ENCODE results near the gene ULK1.
A peak's percentile ranks its signal among the peaks of the same experiment; 100 is the strongest.

Gene ULK1

DNA sequence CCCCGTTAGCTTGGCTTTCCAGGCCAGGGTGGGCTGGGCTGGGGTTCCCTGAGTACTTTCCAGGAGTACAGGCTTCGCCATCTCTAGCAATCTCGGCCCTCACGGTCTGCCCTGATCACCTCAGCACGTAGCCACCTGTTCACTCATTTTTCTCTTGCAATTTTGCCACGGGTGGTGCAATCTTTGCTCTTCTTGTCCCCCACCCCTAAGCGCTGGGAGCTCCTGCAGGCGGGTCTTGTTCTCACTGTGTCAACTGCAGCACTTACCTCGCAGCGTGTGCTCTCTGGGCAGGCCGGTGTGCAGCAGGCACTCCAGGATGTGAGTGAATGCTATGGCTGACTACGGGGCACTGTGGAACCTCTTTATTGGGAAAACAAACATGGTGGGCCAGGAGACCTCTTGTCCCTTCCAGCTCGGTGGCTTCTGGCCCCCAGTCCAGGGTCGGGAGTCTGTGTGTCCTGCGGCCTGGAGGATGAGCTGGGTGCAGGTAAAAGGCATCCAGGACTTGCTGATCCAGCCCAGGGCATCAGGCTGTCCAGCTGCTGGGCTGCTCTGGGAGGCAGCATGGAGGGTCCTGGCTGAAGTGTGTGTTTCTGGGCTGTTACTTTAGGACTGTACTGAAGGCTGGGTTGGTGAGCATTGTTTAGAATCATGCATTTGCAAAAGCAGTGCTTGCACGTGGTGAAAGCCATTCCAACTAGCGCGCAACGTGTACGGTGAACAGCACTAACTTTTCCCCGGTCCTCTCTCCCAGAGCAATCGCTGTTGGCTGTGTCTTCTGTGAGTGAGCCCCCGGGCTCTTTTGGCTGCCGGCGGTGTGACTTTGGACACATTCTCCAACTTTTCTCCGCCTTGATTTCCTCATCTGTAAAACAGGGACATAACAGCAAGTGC, 1.5 kb upstream of the ULK1 start:
- DNase-seq, result no peak

DNA sequence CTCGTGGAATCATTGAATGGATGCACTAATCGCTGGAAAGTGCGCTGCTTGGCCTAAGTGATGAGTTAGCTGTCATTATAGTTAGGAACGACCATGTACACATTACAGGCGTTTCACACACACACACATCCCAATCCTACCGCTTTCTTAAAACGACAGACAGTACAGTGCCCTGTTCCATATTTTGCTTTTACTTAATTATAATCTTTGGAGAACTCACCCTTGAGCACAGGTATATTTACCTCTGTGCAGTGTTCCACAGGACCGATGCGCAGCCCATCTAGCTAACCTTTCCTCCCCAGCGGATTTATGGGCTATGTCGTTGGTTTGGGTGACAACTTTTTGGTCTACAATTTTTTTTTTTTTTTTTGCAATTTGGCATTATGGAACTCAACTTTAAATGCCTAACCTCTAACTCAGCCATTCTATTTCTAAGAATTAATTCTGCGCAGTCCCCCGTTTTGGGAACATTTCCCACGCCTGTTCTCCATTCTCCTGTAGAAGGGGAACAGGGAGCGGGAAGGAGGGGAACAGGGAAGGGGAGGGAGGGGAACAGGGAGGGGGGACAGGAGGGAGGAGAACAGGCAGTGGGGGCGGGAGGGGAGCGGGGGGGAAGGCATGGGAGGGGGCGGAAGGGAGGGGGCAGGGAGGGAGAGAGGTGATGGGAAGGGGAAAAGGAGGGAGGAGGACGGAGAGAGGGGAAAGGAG, 663 bp upstream of the ULK1 start:
- no peak for DNase-seq

DNA sequence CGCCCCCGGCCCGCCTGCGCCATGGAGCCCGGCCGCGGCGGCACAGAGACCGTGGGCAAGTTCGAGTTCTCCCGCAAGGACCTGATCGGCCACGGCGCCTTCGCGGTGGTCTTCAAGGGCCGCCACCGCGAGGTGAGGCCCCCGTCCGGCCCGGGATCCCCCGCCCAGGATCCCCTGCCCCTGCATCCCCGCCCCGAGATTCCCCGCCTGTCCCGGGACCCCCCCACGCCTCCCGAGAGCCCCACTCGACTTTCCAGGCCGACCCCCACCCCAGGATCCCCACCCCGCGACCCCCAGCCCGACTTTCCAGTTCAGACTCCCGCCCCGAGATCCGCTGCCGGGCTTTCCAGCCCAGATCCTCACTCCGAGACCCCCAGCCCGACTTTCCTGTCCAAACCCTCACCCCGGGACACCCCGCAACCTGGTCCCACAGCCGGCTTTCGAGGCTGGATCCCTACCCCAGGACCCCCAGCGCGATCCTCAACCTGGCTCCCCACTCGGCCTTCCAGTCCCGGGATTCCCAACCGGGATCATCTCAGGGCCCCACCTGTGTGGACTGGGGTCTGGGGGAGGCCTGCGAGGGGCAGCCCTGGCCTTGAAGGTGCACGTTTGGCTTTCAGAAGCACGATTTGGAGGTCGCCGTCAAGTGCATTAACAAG, 688 bp downstream of the ULK1 start:
- no peak for DNase-seq

DNA sequence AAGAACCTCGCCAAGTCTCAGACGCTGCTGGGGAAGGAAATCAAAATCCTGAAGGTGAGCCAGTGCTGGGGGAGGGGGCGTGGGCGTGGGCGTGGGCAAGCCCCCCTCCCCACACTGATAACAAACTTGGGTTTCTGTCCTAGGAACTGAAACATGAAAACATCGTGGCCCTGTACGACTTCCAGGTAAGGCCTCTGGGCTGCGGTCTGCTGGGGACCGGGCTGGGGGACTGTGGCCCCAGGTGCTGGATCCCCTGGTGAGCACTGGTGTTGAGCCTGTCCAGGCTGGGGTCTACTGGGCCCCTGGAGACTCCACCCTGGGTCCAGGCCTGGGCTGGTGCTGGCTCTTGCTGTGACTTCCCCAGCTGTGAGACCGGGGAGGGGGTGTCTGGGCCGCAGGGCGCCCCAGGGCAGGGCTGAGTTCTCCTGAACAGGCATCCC, 1.2 kb downstream of the ULK1 start:
- no peak for DNase-seq

DNA sequence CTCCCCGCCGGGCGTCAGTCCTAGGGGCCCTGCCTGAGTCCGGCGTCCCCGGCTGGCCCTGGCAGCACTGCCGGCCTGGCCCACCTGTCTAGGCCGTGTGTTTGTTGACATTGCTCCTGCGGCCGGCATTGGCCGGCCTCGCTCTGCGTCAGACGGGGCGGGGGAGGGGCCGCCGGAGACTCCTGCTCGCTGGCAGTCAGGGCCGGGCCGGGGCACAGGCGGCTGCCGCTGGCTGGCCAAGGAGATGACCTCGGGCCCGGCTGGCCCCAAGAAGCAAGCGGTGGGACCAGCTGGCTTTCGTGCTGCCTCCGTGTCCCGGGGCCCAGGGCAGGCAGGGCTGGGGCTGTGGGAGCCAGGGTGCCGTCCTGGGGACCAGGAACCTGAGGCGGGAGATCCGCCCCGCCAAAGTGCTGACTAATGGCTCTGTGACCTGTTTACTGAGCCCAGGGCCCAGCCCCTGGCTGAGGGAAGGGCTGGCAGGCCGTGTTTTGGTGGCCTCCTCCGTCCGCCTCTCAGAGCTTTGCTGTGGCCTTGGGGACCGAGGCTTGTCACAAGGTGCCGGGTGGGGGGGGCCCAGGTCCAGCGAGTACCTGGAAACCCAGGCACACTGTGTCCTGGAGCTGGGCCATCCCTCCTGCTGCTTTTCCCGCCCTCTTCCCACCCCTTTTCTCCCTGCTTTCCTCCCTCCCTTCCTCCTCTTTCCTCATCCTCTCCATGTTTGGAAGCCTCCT, 1.8 kb downstream of the ULK1 start:
- DNase-seq, result peak; percentile 88 to 97

DNA sequence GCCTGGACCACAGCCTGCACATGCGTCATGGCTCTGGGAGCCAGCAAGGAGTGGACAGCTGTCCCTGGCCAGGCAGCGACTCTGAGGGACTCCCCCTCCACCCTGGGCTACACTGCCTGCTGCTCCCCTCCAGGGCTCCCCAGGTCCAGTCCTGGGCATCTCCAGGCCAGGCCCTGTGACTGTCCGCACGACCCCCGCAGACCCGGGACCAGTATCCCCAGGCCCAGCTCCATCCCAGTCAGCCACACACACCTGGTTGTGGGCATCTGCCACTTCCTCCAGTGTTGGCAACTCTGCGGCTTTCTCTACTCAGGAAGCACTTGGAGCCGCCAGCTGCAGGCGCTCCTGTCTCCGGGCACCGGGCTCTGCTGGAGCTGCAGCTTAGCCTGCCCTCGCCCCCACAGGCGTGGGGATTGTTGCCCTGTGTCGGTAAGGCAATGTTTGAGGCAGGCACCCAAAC, 2.4 kb downstream of the ULK1 start:
- peak; percentile 36 to 64 for DNase-seq

GRCh38 chr12:131897276-131897675, 2.9 kb downstream of the ULK1 start:
- DNase-seq, result no peak

DNA sequence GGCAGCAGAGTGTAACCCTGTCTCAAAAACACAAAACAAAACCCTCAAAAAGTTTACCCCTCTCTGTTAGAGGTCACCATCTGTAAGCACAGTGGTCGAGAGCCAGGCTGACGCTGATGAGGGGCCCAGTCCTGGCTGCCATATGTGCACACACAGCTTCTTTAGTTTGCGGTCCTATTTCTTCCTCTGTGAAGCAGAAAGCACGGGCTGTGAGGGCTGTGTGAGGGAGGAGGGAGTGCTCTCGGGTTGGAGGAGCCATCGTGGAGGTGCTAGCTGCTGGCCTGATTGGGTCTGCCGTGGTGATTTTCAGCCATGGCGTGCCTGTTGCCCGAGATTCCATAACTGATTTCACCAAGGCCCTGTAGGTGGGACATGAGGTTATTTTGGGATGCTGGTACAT, 3.5 kb downstream of the ULK1 start:
- no peak for DNase-seq

- DNase-seq, result peak in 1 of 2 experiments; percentile 33
Observed at GRCh38 chr12:131900397-131900796, 6.0 kb downstream of the ULK1 start.

DNA sequence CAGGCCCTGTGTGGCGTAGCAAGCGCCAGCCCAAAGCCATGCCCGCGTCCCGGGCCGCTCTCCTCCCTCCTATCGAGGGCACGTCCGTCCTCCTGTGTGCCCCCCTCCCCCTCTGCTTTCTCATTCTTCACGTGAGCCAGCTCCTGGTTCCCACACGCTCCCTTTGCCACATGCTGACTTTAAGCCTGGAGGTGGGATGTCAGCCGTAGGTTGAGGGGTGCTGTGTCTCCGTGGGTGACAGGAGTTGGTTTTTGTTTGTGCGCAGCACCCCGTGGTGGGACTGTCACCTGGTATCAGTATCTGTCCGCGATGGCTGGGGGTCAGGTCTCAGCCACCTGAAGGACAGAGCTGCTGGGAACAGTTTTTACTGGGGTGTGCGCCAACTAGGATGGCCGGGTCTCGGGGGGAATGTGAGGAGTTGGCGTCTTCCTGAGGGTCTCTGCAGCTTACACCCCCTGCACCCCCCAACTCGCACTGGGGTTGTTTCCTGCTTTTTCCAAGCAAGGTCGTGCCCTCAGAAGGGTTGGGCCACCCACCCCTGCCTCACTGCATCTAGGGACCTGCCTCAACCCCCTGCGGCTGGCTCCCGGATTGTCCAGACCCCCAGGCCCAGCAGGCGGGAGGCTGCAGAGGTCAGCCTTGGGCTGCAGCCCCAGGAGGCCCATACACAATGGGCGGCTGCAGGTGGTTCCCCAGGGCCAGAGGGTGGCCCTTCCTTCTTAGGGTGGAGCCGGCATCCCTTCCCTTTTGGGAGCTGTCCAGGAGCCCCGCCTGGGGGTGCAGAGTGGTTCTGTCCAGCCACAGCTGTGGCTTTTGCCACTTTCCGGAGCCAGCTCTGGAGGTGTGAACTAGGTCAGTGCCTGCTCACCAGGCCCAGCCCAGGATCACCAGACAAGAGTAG, 7.3 kb downstream of the ULK1 start:
- no peak for DNase-seq

DNA sequence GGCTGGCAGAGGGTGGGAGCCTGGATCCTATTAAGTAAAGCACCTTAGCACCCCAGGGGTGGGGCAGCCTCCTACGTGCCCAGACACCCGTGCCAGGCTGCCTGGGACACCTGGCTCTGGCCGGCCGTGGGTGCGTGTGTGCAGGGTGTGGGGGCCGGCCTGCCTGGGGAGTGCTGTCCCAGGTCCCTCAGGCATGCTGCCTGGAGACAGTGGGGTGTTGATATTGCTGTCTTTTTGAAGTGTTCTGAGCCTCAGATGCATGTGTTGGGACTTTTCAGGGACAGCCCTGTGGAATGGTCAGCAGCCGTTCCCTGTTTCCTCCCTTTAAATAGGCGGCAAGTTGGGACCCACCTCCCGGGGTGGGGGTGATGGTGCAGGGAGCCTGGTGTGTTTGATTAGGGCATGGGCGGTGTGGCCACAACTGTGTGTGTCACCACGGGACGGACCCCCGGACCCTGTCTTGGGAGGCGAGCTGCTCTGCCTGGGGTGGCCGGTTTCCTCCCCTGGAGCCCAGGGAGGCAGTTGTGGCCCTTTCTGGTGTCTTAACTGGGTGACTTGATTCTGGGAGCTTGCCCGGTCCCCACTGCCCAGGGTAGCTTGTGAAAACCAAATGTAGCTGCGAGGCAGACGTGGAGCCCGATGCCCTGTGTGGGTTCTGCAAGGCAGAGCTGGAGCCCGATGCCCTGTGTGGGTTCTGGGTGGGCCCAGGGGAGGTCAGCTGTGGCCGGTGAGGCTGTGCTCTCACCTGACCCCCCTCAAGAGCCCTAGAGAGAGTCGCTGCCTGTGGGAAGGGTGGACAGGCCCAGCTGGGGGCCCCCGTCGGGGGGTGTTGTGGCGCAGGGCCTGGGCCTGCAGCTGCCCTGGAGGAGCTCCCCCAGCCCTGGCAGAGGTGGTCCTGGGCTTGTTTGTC, 8.2 kb downstream of the ULK1 start:
- no peak for DNase-seq

- no peak for DNase-seq
Observed at GRCh38 chr12:131903270-131904255, 9.1 kb downstream of the ULK1 start.

GRCh38 chr12:131904346-131904745, 9.9 kb downstream of the ULK1 start:
- DNase-seq, result no peak

- DNase-seq, result no peak
Observed at GRCh38 chr12:131905081-131905629, 10.7 kb downstream of the ULK1 start.

DNA sequence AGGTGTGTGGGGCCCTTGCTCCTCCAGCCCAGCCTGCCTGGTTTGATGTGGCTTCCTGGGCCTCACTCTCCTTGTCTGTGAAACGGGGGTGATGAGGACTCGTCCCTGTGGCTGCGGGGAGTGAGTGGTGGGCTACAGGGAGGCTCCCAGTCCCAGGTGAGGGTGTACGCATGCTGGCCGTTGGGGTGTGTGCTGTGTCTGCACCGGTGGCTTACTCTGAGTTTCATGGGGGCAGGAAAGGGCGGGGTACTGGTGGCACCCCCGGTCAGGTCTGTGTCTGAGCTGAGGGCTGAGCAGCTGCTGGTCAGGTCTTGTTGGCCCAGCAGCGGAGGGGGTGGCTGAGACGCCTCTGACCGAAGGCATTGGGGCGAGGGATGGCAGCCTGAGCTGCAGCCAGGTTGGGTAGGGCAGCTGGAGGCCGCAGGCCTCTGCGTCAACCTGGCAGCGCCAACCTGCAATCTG, 11.2 kb downstream of the ULK1 start:
- DNase-seq, result no peak

- no peak for DNase-seq
Observed at GRCh38 chr12:131907379-131908091, 13.1 kb downstream of the ULK1 start.

DNA sequence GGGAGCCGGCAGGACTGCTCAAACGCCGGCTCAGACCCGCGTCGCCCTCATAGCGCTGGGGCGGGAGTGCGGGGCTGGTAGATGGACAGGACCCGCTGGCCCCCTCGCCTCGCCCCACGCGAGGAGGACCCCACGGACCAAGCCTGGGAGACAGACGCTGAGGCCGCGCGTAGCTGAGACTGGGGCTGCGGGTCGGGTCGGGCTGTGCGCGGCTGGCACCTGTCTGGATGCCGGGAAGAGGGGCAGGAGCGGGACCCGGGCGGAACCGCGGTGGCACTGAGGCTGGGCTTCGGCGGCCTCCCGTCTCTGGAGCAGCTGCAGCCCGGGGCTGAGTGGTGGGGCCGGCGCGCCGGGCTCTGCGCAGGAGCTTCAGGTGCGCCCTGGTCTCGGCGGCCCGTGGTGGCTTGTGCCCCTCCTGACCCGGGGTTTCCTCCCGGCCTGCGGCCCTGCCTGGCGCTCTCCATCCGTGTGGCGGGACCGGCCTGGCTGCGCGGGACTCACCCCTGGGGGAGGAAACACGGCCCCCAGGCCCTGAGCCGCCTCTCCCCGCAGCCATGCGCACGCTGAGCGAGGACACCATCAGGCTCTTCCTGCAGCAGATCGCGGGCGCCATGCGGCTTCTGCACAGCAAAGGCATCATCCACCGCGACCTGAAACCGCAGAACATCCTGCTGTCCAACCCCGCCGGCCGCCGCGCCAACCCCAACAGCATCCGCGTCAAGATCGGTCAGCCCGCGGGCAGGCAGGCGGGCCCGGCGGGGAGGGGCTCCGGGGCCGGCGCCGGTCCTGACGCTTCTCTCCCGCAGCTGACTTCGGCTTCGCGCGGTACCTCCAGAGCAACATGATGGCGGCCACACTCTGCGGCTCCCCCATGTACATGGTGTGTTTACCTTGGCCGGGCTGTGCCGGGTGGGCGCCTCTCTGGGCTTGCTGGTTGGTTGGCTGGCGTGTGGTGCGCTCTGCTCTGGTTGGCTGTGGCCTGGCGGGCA, 14.0 kb downstream of the ULK1 start:
- no peak for DNase-seq
